ENCODE results near the gene SUMO3. TPM values are rescaled to one million over a fixed set of nuclear protein-coding genes. Genes with fewer than 3 reads are reported as not detected.

The SUMO3 gene
- total RNA-seq, 2 donors from 2014 or later = 66.5 to 66.9 TPM

DNA sequence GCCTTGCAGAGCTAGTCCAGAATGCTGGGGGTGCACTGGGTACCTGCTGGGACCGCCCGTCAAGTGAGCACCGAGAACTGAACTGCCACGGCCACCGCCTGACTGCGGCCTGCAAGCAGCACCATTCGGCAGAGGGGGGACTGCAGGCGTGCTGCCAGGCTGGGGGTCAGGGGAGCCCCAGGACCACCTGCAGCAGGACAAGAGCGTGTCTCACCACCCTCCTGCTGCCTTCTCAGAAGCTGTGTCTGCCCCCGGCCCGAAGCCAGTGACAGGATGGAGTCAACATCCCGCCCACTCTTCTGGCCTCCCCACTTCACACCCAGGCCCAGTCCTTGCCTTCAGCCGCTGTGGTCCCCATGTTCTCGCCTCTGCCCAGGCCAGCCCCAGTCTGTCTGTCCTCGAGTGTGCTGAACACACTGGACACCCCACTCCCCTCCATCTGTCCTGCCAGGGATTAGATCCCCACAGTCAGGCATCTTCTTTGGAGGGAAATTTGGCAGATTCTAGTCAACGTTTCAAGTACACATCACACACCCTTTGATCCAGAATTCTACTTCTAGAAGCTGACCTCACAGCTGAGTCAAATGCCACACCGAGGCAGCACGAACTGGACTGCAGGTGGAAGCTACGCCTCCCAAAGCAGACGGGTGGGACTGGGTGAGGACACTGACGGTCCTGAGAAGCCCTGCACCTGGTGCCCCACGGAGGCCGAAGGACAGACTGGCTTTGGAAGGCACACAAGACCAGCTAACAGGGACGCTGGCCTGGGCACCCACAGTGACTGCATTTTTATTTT is 29.6 kb upstream of the SUMO3 start:
- TF ChIP-seq, protein P1, sequence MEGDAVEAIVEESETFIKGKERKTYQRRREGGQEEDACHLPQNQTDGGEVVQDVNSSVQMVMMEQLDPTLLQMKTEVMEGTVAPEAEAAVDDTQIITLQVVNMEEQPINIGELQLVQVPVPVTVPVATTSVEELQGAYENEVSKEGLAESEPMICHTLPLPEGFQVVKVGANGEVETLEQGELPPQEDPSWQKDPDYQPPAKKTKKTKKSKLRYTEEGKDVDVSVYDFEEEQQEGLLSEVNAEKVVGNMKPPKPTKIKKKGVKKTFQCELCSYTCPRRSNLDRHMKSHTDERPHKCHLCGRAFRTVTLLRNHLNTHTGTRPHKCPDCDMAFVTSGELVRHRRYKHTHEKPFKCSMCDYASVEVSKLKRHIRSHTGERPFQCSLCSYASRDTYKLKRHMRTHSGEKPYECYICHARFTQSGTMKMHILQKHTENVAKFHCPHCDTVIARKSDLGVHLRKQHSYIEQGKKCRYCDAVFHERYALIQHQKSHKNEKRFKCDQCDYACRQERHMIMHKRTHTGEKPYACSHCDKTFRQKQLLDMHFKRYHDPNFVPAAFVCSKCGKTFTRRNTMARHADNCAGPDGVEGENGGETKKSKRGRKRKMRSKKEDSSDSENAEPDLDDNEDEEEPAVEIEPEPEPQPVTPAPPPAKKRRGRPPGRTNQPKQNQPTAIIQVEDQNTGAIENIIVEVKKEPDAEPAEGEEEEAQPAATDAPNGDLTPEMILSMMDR (IDR thresholded peaks at IDR 0.05) = no peak
- no peak overlapping the region for H3K27ac ChIP-seq
- H3K4me3 ChIP-seq = no peak overlapping the region
- H3K36me3 ChIP-seq = peaks cover 37% of the 10 kb centered on the region
- peaks cover 15 to 19% of the 10 kb centered on the region in 2 donors for H3K4me1 ChIP-seq (ENCODE audit: control insufficient read depth in 1 of 2, low read depth in 2 of 2)
- no peaks in the 10 kb centered on the region for H3K27me3 ChIP-seq (replicated peaks; ENCODE audit: insufficient read depth)
- ATAC-seq (ENCODE audit: insufficient number of reproducible peaks, low FRiP score, low read depth) (no peak), DNase-seq (ENCODE audit: low spot score) (no peak)
- no peaks in the 10 kb centered on the region for H3K9me3 ChIP-seq

DNA sequence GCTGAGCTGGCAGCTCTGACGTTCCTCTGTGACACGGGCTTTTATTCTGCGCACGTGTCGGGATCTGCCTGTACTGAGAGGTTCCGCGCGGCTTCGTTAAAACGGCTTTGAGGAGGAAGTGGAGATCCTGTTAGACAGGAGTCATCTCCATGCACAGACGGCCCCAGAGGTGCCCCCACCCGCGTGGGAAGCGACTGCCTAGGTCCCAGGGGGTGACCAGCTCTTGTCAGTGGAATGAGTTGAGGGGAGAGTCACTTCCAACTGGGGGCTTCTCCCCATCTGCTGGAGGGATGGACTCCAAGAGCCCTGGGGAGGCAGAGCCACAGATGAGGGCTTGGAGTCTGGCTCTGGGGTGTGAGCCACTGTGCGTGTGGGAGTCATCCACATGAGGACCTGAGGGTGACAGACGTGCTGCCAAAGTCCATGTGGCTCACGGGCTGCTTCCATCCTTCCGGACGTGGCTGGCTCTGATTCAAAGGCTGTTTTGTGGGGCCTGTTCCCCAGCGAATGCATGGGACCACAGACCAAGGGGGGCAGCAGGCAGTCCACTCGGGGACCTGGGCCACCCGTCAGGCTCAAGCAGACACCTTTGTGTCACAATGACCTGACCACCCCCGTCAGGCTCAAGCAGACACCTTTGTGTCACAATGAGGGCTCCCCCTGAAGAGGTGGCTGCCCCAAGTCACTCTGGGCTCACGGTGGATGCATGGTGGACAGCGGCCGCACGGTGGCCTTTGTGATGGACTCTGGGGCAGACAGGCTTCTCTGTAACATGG is 28.8 kb upstream of the SUMO3 start:
- H3K4me3 ChIP-seq = peak overlapping the region; percentile 68
- ATAC-seq (ENCODE audit: insufficient number of reproducible peaks, low FRiP score, low read depth) = no peak
- TF ChIP-seq, protein P1 (IDR thresholded peaks at IDR 0.05) = no peak
- peaks cover 15 to 19% of the 10 kb centered on the region in 2 donors for H3K4me1 ChIP-seq (ENCODE audit: control insufficient read depth in 1 of 2, low read depth in 2 of 2)
- peaks cover 30% of the 10 kb centered on the region for H3K36me3 ChIP-seq
- H3K9me3 ChIP-seq = no peaks in the 10 kb centered on the region
- DNase-seq (ENCODE audit: low spot score) = no peak
- no peak overlapping the region for H3K27ac ChIP-seq
- H3K27me3 ChIP-seq (replicated peaks; ENCODE audit: insufficient read depth) = no peaks in the 10 kb centered on the region

DNA sequence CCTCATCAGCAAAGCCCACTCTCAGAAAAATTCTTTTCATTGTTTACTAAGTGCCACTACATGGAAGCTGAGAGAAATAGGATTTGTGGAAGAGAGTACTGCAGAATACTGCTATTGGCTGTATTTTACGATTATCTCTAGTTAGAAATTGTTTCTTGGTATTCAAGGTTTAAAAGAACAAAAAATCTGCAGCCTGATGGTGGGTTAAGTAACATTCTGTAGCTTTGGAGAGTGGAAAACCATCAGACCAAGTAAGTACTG is 28.3 kb upstream of the SUMO3 start:
- ATAC-seq (ENCODE audit: insufficient number of reproducible peaks, low FRiP score, low read depth) = no peak
- Histone ChIP-seq H3K4me1 (ENCODE audit: control insufficient read depth in 1 of 2, low read depth in 2 of 2) (peaks cover 15 to 19% of the 10 kb centered on the region in 2 donors), H3K27me3 (replicated peaks; ENCODE audit: insufficient read depth) (no peaks in the 10 kb centered on the region), H3K4me3 (peak overlapping the region; percentile 68), H3K36me3 (peaks cover 25% of the 10 kb centered on the region), H3K9me3 (no peaks in the 10 kb centered on the region), H3K27ac (no peak overlapping the region)
- no peak for DNase-seq (ENCODE audit: low spot score)
- TF ChIP-seq, protein P1 (IDR thresholded peaks at IDR 0.05) = no peak

DNA sequence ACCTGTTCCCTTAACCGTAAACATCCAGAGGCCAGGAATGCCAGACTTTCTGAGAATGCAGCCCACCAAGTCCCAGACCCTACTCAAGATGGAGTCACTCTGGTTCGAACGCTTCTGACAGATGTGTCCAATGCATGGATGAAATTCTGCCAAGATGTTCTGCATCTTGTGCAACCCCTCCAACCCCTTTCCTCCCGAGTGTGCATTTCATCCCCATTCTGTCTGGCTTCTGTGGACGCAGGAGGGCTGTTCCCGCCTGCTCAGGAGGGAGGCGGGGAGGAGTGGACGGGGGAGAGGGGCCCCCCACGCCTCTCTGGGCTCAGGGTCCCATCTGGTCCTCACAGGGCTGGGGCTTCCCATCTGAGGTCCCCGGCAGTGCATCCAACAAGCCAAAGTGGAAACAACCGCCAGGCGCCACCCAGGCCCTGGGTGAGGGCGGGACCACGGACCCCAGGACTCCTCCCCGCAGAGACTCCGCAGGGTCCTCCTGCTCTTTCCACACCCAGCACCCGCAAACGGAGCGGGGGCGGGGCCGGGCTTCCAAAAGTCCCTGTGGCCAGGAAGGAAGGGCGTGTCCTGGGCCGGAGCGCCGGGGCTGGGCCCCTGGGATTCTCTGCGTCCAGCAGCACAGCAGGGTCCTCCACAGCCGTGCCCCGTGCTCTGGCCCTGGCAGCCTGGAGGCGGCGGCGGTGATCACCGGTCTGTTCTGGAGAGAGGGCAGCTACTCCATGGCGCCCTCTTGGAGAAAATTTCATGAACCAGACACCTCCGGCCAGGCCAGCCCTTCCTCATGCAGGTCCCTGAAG is 27.8 kb upstream of the SUMO3 start:
- no peaks in the 10 kb centered on the region for H3K9me3 ChIP-seq
- TF ChIP-seq, protein P1 (IDR thresholded peaks at IDR 0.05) = no peak
- H3K36me3 ChIP-seq = peaks cover 20% of the 10 kb centered on the region
- H3K27ac ChIP-seq = no peak overlapping the region
- H3K27me3 ChIP-seq (replicated peaks; ENCODE audit: insufficient read depth) = no peaks in the 10 kb centered on the region
- H3K4me3 ChIP-seq = peak overlapping the region; percentile 68
- no peak for DNase-seq (ENCODE audit: low spot score)
- peaks cover 15 to 19% of the 10 kb centered on the region in 2 donors for H3K4me1 ChIP-seq (ENCODE audit: control insufficient read depth in 1 of 2, low read depth in 2 of 2)
- ATAC-seq (ENCODE audit: insufficient number of reproducible peaks, low FRiP score, low read depth) = no peak

DNA sequence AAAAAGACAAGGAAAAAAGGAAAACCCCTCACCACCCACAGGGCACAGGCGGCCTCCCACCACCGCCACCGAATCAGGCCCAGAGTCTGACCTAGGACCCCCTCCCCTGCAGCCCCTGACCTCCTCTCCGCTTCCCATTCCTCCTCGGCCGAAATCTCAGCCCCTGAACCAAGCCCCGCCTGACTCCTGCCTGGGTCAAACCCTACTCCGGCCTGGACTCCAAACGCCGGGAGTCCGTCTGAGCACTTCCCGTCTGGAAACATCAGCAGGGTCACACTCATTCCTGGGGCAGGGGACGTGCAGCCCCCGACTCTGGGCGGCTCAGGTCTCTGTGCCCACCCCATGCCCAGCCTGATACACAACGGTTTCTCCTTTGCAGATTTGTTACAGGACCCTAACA is 26.4 kb upstream of the SUMO3 start:
- ATAC-seq (ENCODE audit: insufficient number of reproducible peaks, low FRiP score, low read depth) (no peak), DNase-seq (ENCODE audit: low spot score) (no peak)
- no peak overlapping the region for H3K27ac ChIP-seq
- peaks cover 15 to 19% of the 10 kb centered on the region in 2 donors for H3K4me1 ChIP-seq (ENCODE audit: control insufficient read depth in 1 of 2, low read depth in 2 of 2)
- no peaks in the 10 kb centered on the region for H3K27me3 ChIP-seq (replicated peaks; ENCODE audit: insufficient read depth)
- TF ChIP-seq, protein P1 (IDR thresholded peaks at IDR 0.05) = no peak
- H3K4me3 ChIP-seq = no peak overlapping the region
- no peaks in the 10 kb centered on the region for H3K9me3 ChIP-seq
- H3K36me3 ChIP-seq = peaks cover 6% of the 10 kb centered on the region
